OCI-LY7 (cell line): Measurements from ENCODE around the gene ACER2.

Source experiments
- EZH2phosphoT487 ChIP-seq: fragments of 200-600 bp; sonication (generic); IDR thresholded peaks from 2 replicates; pipeline ENCODE4 v1.6.1; 2018; ENCODE audit warnings: low read depth, borderline replicate concordance, mild to moderate bottlenecking, mixed run types, antibody characterized with exemption, low read length, moderate library complexity, mixed read lengths
- TF ChIP-seq, protein P1 (sequence below): fragments of 200-600 bp; sonication (generic); conservative IDR thresholded peaks from 2 replicates; pipeline ENCODE4 v1.5.1; 2014; ENCODE audit warnings: mild to moderate bottlenecking, antibody characterized with exemption, low read length, moderate library complexity, mixed read lengths

DNA sequence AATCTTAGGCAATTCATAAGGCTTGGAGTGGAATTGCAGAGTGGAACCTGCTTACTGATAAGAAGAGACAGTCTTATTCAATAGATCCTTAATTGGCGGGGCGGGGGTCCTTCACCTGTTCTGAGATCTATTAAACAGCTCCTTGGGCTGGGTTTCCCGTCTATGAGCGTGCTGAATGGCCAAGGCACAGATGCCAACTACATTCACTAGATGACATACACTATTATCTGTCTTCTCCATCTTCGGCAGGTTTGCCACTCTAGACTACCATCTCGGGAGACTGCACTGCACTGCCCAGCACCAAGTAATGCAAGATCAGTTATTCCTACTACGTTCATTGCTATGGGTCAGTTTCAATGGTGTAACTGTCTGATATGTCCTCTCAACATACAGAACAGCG is 81.5 kb downstream of the ACER2 start:
- TF ChIP-seq, protein P1, sequence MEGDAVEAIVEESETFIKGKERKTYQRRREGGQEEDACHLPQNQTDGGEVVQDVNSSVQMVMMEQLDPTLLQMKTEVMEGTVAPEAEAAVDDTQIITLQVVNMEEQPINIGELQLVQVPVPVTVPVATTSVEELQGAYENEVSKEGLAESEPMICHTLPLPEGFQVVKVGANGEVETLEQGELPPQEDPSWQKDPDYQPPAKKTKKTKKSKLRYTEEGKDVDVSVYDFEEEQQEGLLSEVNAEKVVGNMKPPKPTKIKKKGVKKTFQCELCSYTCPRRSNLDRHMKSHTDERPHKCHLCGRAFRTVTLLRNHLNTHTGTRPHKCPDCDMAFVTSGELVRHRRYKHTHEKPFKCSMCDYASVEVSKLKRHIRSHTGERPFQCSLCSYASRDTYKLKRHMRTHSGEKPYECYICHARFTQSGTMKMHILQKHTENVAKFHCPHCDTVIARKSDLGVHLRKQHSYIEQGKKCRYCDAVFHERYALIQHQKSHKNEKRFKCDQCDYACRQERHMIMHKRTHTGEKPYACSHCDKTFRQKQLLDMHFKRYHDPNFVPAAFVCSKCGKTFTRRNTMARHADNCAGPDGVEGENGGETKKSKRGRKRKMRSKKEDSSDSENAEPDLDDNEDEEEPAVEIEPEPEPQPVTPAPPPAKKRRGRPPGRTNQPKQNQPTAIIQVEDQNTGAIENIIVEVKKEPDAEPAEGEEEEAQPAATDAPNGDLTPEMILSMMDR: no peak
- no peak for TF ChIP-seq EZH2phosphoT487
